Smooth muscle cell (in vitro differentiated cells): ENCODE results near the gene CBY2. TPM values are rescaled to one million over a fixed set of nuclear protein-coding genes. Genes with fewer than 3 reads are reported as not detected.

Source experiments
- DNase-seq: peaks from one replicate; lab custom pipeline; 2025; ENCODE audit not compliant: unreplicated experiment; lab: John Stamatoyannopoulos, UW
- H2AFZ ChIP-seq: fragments of 200-600 bp; sonication (generic); 2 replicates; pipeline ENCODE4 v1.6.0; 2016; ENCODE audit warnings: antibody characterized with exemption, low read depth, mild to moderate bottlenecking
- H3F3A ChIP-seq: fragments of 200-600 bp; sonication (generic); 2 replicates; pipeline ENCODE4 v1.6.0; 2017; ENCODE audit warnings: antibody characterized with exemption, low read depth
- H3K27ac ChIP-seq: fragments of 200-600 bp; sonication (generic); 2 replicates; pipeline ENCODE4 v1.5.1; 2016; ENCODE audit warnings: low read depth, mild to moderate bottlenecking
- H3K27me3 ChIP-seq: fragments of 200-600 bp; sonication (generic); 2 replicates; pipeline ENCODE4 v1.6.1; 2016; ENCODE audit warnings: low read depth, mild to moderate bottlenecking
- H3K36me3 ChIP-seq: fragments of 200-600 bp; sonication (generic); 2 replicates; pipeline ENCODE4 v1.5.1; 2016; ENCODE audit warnings: low read depth
- H3K4me1 ChIP-seq: fragments of 200-600 bp; sonication (generic); 2 replicates; pipeline ENCODE4 v1.5.1; 2016; ENCODE audit warnings: low read depth
- H3K4me2 ChIP-seq: fragments of 200-600 bp; sonication (generic); 2 replicates; pipeline ENCODE4 v1.6.0; 2016; ENCODE audit warnings: mild to moderate bottlenecking
- H3K4me3 ChIP-seq: fragments of 200-600 bp; sonication (generic); 2 replicates; pipeline ENCODE4 v1.5.1; 2016; ENCODE audit warnings: mild to moderate bottlenecking
- H3K79me2 ChIP-seq: fragments of 200-600 bp; sonication (generic); 2 replicates; pipeline ENCODE4 v1.6.0; 2016; ENCODE audit warnings: low read depth, mild to moderate bottlenecking
- H3K9ac ChIP-seq: fragments of 200-600 bp; sonication (generic); 2 replicates; pipeline ENCODE4 v1.6.0; 2016; ENCODE audit warnings: low read depth
- H3K9me3 ChIP-seq: fragments of 200-600 bp; sonication (generic); replicated peaks from 2 replicates; pipeline ENCODE4 v1.5.1; 2016; ENCODE audit warnings: low read depth
- H4K20me1 ChIP-seq: fragments of 200-600 bp; sonication (generic); 2 replicates; pipeline ENCODE4 v1.6.0; 2016; ENCODE audit warnings: low read depth
- CTCF ChIP-seq: fragments of 200-600 bp; sonication (generic); IDR thresholded peaks from 2 replicates; pipeline ENCODE4 v1.5.1; 2017; ENCODE audit warnings: borderline replicate concordance, mild to moderate bottlenecking, antibody characterized with exemption; ENCODE audit not compliant: insufficient read depth, poor library complexity, severe bottlenecking
- WGBS: methylation state at CpG from one replicate; pipeline ENCODE4 v1.1.7; 2016; ENCODE audit warnings: low lambda C conversion rate; 5-methylcytosine and 5-hydroxymethylcytosine counted together
- polyA plus RNA-seq: library from polyadenylated mRNA; unstranded; fragments of >200 nt; fragmentation: Nextera tagmentation; extraction: Ambion mirVana; gene quantifications from 2 replicates; pipeline ENCODE4 v1.2.1, GENCODE V29; 2016
- total RNA-seq: library from RNA; depleted of rRNA; stranded (reverse); fragments of >200 nt; gene quantifications from 2 replicates; pipeline ENCODE4 v1.2.3, GENCODE V29; 2014

Gene CBY2
- total and polyA plus RNA-seq, 2 experiments from 2014 or later, result not detected

- Histone ChIP-seq H3K79me2 (no peaks in the 10 kb centered on the region), H3K9ac (no peak overlapping the region), H2AFZ (no peak overlapping the region), H3K4me2 (no peak overlapping the region), H3K27me3 (peaks cover 32% of the 10 kb centered on the region), H4K20me1 (no peaks in the 10 kb centered on the region), H3K4me3 (no peak overlapping the region), H3K36me3 (no peaks in the 10 kb centered on the region), H3K27ac (no peak overlapping the region), H3K4me1 (no peaks in the 10 kb centered on the region), H3F3A (no peaks in the 10 kb centered on the region), H3K9me3 (no peaks in the 10 kb centered on the region)
- 81% methylated on average over 7 of the region's 7 CpGs for WGBS
- TF ChIP-seq CTCF, result no peak
- no peak for DNase-seq
Measured at GRCh38 chr13:45704854-45705695, 3.0 kb downstream of the CBY2 start.

- no peak overlapping the region for H3K4me3 ChIP-seq
- H3K9ac ChIP-seq, result no peak overlapping the region
- H4K20me1 ChIP-seq, result no peaks in the 10 kb centered on the region
- peaks cover 28% of the 10 kb centered on the region for H3K27me3 ChIP-seq
- no peaks in the 10 kb centered on the region for H3K79me2 ChIP-seq
- no peak for TF ChIP-seq CTCF
- no peak overlapping the region for H3K27ac ChIP-seq
- no peaks in the 10 kb centered on the region for H3K9me3 ChIP-seq
- no peaks in the 10 kb centered on the region for H3K4me1 ChIP-seq
- no peak overlapping the region for H3K4me2 ChIP-seq
- no peaks in the 10 kb centered on the region for H3K36me3 ChIP-seq
- no peak overlapping the region for H2AFZ ChIP-seq
- no peaks in the 10 kb centered on the region for H3F3A ChIP-seq
- no peak for DNase-seq
Measured at GRCh38 chr13:45705918-45706317, 3.8 kb downstream of the CBY2 start.

- H2AFZ ChIP-seq, result no peak overlapping the region
- H3K27me3 ChIP-seq, result peaks cover 12% of the 10 kb centered on the region
- WGBS, result 92% methylated on average over 2 of the region's 2 CpGs
- no peak overlapping the region for H3K9ac ChIP-seq
- no peaks in the 10 kb centered on the region for H3K79me2 ChIP-seq
- no peaks in the 10 kb centered on the region for H3K4me1 ChIP-seq
- H4K20me1 ChIP-seq, result no peaks in the 10 kb centered on the region
- no peak for DNase-seq
- H3F3A ChIP-seq, result no peaks in the 10 kb centered on the region
- H3K4me2 ChIP-seq, result no peak overlapping the region
- H3K27ac ChIP-seq, result no peak overlapping the region
- H3K36me3 ChIP-seq, result no peaks in the 10 kb centered on the region
- H3K4me3 ChIP-seq, result no peak overlapping the region
- H3K9me3 ChIP-seq, result no peaks in the 10 kb centered on the region
- no peak for TF ChIP-seq CTCF
Measured at GRCh38 chr13:45707516-45708100, 5.5 kb downstream of the CBY2 start.
